HG03196 (cell line): ENCODE results near the gene SND1.

Experiments
- ATAC-seq: cut with Tn5 transposase; IDR thresholded peaks from one replicate; pipeline ENCODE4 v1.9.1; 2021; ENCODE audit not compliant: unreplicated experiment

Gene SND1

DNA sequence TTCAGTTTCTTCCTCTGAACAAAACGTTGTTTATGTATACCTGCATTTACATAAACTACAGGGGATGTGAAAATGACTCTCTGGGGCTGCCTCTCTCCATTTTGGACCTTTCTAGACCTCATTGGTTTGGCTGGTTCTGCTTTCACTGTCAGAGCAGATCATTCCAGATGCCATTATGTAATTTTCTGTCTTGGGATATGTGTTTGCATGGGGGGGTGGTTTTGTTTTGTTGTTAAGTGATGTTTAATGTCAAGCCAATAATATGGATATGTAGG lies 206.9 kb downstream of the SND1 start:
- ATAC-seq: no peak

GRCh38 chr7:127859330-127859729 lies 207.3 kb downstream of the SND1 start:
- ATAC-seq: no peak

DNA sequence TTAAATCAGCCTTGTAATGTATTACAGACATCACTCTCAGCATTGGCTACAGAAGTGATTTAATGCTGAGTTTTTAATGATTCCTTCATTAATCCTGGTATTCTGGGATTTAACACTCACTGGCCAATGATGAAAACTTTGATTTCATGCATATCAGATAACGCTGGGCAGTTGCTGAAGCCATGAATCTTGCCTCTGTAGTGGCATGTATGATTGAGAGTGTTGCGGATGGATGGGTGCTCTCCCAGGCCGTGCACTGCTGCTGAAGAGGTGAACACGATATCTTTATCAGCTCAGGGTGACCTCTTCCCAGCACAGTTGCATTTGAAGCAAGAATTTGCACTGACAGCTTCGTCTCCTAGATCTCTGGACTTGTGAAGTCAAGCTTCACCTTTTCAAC lies 210.5 kb downstream of the SND1 start:
- ATAC-seq: no peak

- ATAC-seq: no peak
Measured at GRCh38 chr7:127863082-127863481, 211.1 kb downstream of the SND1 start.

DNA sequence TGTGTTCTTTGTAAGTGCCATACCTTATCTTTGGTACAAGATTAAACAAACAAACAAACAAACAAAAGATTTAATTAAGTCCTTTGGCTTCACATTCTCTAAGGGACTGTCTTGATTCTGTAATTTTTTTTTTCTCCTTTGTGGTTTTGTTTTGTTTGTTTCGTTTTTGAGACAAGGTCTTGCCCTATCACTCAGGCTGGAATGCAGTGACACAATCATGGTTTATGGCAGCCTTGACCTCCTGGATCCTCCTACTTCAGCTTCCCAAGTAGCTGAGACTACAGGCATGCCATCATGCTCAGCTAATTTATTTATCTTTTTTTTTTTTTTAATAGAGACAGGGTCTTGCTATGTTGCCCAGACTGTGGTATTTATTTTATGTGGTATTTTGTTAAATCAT lies 213.5 kb downstream of the SND1 start:
- no peak for ATAC-seq

DNA sequence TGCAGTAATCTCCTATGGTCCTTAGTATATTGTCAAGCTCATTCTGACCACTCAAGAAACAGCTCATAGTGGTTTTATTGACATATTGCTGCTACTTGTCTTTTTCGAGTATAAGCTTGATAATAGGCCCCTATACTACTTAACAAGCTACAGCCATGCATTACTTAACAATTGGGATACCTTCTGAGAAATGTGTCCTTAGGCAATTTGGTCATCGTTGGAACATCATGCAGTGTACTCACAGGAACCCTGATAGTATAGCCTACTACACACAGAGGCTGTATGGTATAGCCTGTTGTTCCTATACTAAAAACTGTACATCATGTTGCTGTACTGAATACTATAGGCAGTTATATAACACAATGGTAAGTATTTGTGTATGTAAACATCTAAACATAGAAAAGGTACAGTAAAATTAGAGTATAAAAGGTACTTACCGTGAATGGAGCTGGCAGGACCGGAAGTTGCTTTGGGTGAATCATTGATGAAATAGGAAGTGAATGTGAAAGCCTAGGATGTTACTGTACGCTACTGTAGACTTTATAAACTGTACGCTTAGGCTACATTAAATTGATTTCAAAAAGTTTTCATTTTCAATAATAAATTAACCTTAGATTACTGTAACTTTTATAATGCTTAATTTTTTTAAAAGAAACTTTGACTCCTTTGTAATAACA lies 218.4 kb downstream of the SND1 start:
- ATAC-seq: peak; percentile 59

DNA sequence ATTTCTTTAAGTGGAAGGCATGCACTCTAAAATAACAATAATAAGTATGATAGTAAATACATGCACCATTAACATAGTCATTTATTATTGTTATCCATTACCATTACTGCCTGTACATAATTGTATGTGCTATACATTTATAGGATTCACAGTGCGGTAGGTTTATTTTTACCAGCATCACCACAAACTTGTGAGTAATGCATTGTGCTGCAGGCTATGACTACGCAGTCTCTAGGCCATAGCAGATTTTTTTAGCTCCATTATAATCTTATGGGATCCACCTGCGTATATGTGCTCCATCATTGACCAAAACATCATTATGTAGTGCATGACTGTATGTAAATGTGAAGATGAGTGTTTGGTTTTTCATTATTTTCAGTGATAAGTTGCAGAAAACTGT lies 219.2 kb downstream of the SND1 start:
- no peak for ATAC-seq

DNA sequence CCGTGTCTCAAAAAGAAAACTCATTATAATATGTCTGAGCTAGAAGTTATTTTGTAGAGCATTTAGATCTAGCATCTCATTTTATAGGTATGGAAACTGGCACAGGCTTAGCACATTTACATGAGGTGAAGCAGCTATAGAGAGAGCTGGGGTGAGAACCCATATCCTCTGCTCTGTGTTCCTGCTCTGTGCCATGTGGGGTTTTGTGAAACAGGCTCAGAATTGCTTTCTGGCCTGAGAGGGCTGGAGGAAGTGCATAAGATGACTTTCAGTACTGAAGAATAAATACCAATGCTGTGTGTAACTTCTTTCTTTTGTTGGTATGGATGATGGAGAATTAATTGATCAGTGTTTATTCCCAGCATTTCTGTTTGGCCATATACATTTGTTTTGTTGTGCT lies 220.1 kb downstream of the SND1 start:
- ATAC-seq: peak; percentile 63

DNA sequence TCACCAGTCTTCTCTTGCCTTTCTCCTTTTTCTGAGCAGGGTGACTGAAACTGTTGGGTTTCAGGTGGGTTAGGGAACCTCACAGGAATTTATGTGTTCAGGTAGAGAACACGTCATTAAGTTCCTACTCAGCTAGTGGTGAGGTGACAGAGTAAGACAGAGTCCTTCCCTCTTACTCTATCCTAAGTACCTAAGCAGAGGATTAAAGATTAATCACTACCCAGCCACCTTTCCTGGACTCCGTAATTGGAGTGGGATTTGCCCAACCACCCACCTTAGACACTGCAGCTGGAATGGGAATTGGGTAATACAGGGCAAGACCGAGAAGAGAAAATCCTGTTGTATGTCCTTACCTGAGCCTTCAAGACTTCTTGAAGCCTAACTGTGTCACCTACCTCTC lies 221.2 kb downstream of the SND1 start:
- ATAC-seq: no peak

DNA sequence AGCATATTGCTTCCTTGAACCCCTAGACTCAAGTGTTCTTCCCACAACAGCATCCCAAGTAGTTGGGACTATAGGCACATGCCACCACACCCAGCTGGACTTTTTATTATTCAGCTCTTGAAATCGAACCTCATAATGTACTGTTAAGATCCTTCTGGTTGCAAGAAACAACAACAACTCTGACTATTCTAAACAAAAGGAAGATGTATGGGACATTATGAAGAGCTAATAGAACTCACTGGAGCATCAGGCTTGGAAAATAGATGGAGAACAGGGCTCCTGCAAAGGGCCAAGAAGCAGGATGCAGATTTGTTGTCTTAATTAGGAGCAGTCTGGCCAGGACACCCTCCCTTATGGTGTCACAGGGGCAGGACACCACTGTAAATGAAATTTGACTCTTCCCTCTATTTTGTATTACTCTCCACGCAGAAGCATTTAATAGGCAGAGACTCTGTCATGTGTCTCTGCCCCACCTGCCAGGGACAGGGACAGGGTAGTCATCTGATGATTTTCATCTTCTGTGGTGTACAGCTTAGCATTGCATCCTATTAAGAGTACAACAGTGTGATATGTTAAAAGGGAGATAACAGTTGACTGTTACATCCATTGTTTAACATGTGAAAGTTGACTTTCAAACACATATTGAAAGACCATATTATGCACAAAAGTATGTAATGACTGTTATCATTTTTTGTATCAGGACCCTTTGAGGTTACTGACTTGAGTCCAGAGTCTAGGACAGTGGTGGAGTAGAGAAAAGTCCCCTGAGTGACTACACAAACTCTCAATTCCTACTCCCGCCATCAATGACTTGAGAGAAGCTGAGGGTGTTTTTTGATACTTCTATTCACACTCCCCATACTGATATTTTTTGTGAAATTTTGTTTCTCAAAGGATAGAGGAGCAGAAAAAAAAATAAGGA lies 222.0 kb downstream of the SND1 start:
- ATAC-seq: no peak

- no peak for ATAC-seq
Measured at GRCh38 chr7:127874951-127875608, 223.1 kb downstream of the SND1 start.

DNA sequence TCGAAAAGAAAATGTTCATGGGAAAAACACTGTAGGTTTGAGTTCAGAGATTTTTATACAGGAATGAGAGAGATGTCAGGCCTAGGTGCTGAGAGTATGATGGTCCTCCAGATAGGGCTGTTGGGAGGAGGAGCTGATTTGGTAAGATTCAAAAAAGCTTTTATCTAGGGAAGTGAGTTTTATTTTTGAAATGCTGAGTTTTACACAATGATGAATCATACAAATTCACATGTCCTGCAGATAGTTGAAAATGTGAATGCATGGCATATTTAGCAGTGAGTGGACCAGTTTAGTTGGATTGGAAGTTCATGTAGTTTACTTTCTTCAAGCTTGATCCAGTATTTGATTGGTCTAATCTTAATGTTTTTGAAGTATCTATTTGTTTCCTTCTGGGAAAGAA lies 224.4 kb downstream of the SND1 start:
- ATAC-seq: no peak

GRCh38 chr7:127877951-127878350 lies 226.0 kb downstream of the SND1 start:
- ATAC-seq: no peak

- ATAC-seq: no peak
Measured at GRCh38 chr7:127878791-127879190, 226.8 kb downstream of the SND1 start.

DNA sequence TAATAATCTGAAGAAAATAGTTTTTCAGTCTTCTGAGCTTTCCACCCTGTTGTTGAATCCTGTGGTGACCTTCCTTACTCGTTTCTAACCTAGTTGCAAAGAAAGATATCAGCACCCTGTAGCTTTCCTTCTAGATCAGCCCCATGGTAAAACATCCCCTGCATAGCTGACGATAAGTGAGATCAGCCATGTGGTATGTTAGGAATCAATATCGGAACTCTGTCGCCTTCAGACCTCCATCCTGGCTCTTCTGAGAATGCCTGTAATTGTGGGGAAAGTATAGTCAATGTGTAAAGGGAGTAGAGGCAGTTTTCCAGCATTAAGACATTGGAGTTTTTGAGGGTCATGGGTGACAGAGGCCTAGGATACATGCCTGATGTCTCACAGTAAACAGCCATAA lies 227.4 kb downstream of the SND1 start:
- ATAC-seq: no peak

DNA sequence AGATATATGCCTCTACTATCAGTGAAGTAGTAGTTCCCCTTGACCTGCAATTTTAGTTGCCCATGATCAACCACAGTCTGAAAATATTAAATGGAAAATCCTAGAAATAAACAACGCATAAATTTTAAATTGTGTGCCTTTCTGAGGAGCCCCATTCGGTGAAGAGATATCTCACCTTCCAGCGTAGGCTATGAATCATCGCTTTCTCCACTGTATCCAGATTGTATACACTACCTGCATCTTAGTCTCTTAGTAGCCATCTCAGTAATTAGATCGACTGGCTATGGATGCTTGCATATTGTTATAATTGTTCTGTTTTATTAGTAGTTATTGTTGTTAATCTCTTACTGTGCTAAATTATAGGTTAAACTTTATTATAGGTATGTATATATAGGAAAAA lies 227.9 kb downstream of the SND1 start:
- ATAC-seq: no peak

- no peak for ATAC-seq
Measured at GRCh38 chr7:127880454-127880853, 228.5 kb downstream of the SND1 start.

DNA sequence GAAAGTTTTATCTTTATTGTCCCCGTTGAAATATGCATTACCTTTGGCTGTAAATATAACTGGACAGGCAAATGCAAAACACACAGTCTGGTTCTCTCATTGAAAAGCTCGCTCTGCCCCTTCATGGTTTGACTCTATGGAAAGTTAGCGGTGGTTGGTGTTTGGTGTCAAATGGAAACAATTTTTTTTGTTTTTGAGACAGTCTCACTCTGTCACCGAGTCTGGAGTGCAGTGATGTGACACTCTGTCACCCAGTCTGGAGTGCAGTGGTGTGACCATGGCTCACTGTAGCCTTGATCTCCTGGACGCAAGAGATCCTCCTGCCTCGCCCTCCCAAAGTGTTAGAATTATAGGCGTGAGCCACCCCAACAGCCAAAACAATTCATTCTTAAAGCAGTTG lies 229.6 kb downstream of the SND1 start:
- no peak for ATAC-seq

GRCh38 chr7:127882313-127882920 lies 230.4 kb downstream of the SND1 start:
- no peak for ATAC-seq

- ATAC-seq: no peak
Measured at GRCh38 chr7:127884066-127884559, 232.1 kb downstream of the SND1 start.

DNA sequence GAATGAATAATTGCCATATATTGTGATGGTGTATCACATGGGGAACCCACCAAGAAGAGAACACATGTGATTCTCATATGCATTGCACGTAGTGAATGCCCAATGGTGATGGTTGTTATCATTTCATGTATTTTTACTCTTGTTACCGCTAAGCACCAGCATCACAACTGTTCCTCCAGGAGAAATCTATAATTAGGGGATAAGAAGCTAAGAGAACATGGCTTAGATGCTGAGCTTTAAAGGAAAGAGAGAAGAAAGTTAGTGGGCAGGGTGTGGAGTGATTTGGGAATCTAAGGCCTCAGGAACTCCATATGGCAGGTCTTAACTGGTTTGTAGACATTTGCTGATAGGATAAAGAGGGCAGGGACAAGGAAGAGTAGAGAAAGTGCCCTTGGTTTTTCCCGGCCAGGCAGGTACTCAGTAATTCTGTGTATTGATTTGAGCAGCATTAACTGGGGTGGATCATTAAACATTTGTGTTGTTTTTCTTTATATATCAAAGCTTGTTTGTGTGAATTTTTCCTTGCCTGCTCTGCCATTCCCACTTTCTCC lies 233.3 kb downstream of the SND1 start:
- no peak for ATAC-seq
